GM21367 (cell line): Measurements from ENCODE around the gene MREG.

Experiments
- ATAC-seq: cut with Tn5 transposase; IDR thresholded peaks from one replicate; pipeline ENCODE4 v1.9.1; 2021; ENCODE audit not compliant: unreplicated experiment

The MREG gene

GRCh38 chr2:215899141-215900074, 113.9 kb downstream of the MREG start:
- no peak for ATAC-seq

- ATAC-seq, result no peak
These were observed 115.0 kb downstream of the MREG start for GRCh38 chr2:215898363-215898762.

GRCh38 chr2:215896921-215897320, 116.4 kb downstream of the MREG start:
- no peak for ATAC-seq

DNA sequence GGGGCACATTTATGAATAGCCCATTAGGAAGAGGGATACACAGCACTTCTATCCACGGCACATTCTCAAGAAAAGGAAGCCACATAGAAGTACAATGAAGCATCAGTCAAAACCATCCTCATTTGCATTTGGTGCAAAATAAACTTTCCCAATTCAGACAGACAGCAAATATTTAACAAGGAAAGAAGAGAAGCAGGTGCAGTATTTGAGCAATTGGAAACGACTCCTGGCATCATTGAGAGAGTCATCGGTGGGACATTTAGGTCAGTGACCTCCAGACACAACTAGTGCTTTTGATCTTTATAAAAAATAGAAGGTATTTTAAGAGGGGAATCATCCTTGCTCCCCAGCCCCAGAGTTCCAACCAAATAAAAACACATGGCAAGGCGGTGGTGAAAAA, 118.0 kb downstream of the MREG start:
- no peak for ATAC-seq
